NB4 (cell line): ENCODE measurements around the gene LPAR2.

Experiments
- DNase-seq: peaks from one replicate; pipeline ENCODE4 v3.0.0; 2010; ENCODE audit warnings: low read depth
- H3K4me3 ChIP-seq: one replicate; pipeline ENCODE4 v1.5.1; 2011; ENCODE audit warnings: mild to moderate bottlenecking, low read depth, low read length, moderate library complexity
- CTCF ChIP-seq: IDR thresholded peaks from one replicate; pipeline ENCODE4 v1.5.1; 2012; ENCODE audit warnings: low read depth, low read length
- MYC ChIP-seq: IDR thresholded peaks from 2 replicates; pipeline ENCODE4 v1.6.1; 2011; ENCODE audit warnings: low read depth, low read length
- POLR2A ChIP-seq: IDR thresholded peaks from 2 replicates; pipeline ENCODE4 v1.6.1; 2011; ENCODE audit warnings: mild to moderate bottlenecking; ENCODE audit not compliant: insufficient read length; ENCODE audit errors: extremely low read depth
- TF ChIP-seq, protein P1 (sequence below): IDR thresholded peaks from 2 replicates; pipeline ENCODE4 v1.6.1; 2011; ENCODE audit warnings: low read depth, low read length

Gene LPAR2

DNA sequence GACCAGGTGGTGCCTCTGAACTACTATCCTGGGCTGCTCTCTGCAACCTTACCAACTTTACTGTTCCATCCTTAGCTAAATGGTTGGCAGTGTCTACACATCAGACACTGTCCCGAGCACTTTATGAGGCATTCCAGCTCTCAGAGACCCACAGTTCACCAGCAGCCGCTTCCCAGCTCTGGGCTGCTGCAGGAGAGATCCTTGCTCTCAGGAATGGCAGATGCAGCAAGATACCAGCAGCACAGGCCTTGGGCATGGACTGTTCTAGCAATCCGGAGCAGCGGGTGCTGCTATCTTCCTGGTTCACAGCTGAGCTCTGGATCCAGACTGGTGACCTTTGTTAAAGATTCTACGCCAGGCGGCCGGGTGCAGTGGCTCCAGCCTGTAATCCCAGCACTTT lies 3.3 kb upstream of the LPAR2 start:
- H3K4me3 ChIP-seq, result no peak overlapping the region
- no peak for TF ChIP-seq CTCF
- no peak for DNase-seq

GRCh38 chr19:19630426-19630825 lies 2.4 kb upstream of the LPAR2 start:
- TF ChIP-seq POLR2A (no peak), MYC (no peak), CTCF (no peak)
- TF ChIP-seq, protein P1, sequence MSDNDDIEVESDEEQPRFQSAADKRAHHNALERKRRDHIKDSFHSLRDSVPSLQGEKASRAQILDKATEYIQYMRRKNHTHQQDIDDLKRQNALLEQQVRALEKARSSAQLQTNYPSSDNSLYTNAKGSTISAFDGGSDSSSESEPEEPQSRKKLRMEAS, result no peak
- no peak for DNase-seq
- H3K4me3 ChIP-seq, result no peak overlapping the region

DNA sequence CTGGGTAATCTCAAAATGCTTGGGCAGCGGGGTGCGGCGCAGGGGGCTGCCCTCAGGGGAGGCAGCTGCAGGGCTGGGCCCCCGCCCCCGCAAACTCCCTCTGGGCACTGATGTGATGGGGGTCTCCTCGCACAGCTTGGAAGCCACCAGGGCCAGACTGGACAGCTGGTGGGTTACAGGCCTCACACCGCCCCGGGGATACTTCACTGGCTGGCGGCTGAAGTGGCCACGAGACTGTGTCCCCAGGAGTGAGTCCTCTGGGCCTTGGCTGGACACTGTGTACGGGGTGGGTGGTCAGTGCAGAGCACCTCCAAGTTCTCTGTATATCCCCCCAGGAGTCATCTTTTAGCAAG lies 2.0 kb upstream of the LPAR2 start:
- TF ChIP-seq, protein P1, result no peak
- DNase-seq, result no peak

GRCh38 chr19:19628501-19629134 lies 598 bp upstream of the LPAR2 start:
- H3K4me3 ChIP-seq, result no peak overlapping the region
- DNase-seq, result peak; percentile 93

More for the DNA sequence above, 2.0 kb upstream of the LPAR2 start:
- no peak overlapping the region for H3K4me3 ChIP-seq

DNA sequence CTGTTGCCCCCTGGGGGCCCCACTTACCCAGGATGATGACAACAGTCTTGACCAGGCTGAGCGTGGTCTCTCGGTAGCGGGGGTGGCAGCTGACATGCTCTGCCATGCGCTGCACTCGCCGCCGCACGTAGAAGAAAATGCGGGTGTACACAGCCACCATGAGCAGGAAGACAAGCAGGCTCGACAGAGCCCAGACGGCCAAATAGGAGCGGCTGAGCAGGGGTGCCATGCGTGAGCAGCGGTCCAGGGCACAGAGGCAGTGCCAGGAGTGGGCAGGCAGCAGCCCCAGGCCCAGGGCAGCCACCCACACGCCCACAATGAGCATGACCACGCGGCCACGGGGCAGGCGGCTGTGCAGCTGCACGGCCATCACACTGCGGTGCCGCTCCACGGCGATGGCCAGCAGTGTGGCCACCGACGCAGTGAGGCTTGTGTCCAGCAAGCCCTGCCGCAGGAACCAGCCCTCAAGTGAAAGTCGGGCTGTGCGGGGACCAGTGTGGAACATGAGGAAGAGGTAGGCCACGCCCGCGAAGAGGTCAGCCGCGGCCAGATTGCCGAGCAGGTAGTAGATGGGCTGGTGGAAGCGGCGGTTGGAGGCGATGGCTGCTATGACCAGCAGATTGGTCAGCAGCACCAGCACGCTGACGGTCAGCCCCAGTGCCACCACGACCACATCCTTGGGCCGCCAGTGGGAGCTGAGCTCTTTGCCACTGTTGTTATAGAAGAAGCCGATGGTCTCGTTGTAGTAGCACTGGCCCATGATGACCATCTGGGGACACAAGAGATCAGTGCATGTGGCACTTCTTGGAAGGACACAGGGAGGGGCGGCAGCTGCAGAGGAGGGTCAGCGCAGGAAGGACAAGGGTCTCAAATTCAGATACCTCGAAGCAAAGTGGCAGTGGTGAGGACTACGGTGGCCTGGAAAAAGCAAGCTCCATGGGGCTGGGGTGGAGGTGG lies 1.2 kb downstream of the LPAR2 start:
- no peak for TF ChIP-seq CTCF
- DNase-seq, result no peak
- no peak overlapping the region for H3K4me3 ChIP-seq

More at GRCh38 chr19:19628501-19629134, 598 bp upstream of the LPAR2 start:
- peak; percentile 24; the same call in 1 of the 2 replicates for TF ChIP-seq MYC
- TF ChIP-seq, protein P1, result no peak

DNA sequence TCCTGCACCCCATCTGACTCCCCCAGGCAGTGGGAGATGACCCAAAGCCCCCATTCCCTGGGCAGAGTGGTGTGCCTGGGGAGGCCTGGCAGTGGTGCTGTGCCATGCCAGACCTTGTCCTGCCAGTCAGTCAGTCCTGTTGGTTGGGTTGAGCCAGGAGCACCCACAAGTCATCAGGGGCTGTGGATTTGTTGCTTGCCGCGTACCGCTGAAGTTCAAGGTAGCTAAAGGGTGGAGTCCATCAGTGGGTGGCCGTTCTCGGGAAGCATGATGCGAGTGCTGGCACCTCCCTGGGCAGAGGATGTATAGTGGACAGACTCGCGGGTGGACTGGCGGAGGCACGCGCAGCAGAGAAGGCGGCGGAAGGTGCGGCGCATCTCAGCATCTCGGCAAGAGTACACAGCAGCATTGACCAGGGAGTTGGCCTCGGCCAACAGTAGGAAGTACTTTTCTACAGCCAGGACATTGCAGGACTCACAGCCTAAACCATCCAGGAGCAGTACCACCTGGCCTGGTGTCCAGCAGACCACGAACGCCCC lies 3.9 kb downstream of the LPAR2 start:
- DNase-seq, result no peak
- TF ChIP-seq MYC, result no peak
- TF ChIP-seq, protein P1, result no peak
- no peak for TF ChIP-seq CTCF
- TF ChIP-seq POLR2A, result no peak
- H3K4me3 ChIP-seq, result no peak overlapping the region

DNA sequence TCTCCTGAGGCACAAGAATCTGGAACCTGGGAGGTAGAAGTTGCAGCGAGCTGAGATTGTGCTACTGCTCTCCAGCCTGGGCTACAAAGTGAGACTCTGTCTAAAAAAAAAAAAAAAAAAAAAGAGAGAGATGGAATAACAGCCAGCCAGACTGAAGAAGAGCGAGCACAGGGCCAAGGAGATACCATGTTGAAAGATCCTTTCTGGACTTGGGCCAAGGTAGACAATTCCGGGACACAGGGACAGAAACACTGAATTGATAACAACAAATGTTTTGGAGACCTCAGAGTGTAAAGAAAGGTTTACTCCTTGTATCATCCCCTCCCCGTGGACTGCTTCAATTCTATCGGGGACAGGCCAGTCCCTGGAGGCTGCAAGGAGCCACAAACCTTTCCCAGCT lies 4.6 kb downstream of the LPAR2 start:
- TF ChIP-seq CTCF (no peak), POLR2A (no peak), MYC (no peak)
- TF ChIP-seq, protein P1, result no peak
- no peak for DNase-seq
- no peak overlapping the region for H3K4me3 ChIP-seq
